Measurements from ENCODE around the gene RAB11FIP4. TPM values are rescaled to one million over a fixed set of nuclear protein-coding genes. Genes with fewer than 3 reads are reported as not detected.

RAB11FIP4 gene
- total and polyA plus RNA-seq, 12 donors = 0.48 to 3.8 (median 2.3) TPM

DNA sequence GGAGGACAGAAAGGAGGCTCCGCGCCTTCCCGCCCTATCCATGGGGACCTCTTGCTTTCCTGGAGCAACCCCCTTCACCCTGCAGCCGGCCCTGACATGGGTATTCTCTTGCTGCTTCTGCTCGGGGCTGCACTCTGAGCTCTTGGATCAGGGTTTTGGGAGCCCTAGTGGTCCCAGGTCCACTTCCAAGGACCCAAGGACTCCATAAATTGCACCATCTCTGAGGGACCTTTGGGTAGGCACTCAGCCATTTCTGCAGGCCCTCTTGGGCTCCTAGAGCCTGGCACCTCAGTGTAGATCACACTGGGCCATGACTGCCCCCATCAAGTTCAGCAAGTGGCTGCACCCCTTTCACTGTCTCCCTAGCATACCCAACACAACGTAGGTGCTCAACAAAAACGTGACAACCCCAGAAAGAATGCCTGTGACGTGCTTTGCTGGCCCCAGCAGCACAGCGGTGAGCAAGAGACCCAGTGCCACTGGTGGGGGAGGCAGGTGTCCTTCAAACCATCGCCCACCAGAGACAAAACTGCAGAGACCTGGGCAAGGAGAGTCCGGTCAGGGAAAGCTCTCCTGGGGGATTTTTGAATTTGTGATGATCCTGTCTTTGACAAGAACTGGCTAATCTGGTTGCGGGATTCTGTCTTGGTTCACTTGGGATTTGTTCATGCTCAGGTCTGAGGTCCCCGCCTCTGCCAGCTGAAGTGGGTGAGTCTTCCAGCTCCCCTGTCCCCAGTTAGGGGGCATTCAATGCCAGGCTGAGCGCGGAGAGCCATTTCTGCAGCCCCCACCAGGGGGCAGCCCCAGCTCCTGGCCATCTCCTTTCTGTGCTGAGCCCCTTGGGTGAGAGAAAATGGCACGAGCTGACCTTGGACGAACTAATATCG lies 2.5 kb upstream of the RAB11FIP4 start:
- Histone ChIP-seq H3K36me3 (replicated peaks in 1 of 2) (no peaks in the 10 kb centered on the region), H3K4me3 (no peak overlapping the region), H3K27ac (no peak overlapping the region), H3K27me3 (peaks cover 11% of the 10 kb centered on the region), H3K9me3 (replicated peaks in 1 of 3) (no peaks in the 10 kb centered on the region), H3K4me1 (replicated peaks in 1 of 2) (peaks cover 0 to 5% of the 10 kb centered on the region in 2 donors)
- intact Hi-C loops (cut with DNase I) = no loop called here
- TF ChIP-seq, protein P1, sequence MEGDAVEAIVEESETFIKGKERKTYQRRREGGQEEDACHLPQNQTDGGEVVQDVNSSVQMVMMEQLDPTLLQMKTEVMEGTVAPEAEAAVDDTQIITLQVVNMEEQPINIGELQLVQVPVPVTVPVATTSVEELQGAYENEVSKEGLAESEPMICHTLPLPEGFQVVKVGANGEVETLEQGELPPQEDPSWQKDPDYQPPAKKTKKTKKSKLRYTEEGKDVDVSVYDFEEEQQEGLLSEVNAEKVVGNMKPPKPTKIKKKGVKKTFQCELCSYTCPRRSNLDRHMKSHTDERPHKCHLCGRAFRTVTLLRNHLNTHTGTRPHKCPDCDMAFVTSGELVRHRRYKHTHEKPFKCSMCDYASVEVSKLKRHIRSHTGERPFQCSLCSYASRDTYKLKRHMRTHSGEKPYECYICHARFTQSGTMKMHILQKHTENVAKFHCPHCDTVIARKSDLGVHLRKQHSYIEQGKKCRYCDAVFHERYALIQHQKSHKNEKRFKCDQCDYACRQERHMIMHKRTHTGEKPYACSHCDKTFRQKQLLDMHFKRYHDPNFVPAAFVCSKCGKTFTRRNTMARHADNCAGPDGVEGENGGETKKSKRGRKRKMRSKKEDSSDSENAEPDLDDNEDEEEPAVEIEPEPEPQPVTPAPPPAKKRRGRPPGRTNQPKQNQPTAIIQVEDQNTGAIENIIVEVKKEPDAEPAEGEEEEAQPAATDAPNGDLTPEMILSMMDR (IDR thresholded peaks at IDR 0.05) = peak in 5 of 6 experiments; percentile 37 to 54 (median 50)
- no peak for TF ChIP-seq POLR2A (IDR thresholded peaks at IDR 0.05)
- DNase-seq = peak in 1 of 7 donors; percentile 52
- 51 to 77% (median 59%) methylated on average over 9 to 18 of the region's 18 CpGs for WGBS, 4 donors

DNA sequence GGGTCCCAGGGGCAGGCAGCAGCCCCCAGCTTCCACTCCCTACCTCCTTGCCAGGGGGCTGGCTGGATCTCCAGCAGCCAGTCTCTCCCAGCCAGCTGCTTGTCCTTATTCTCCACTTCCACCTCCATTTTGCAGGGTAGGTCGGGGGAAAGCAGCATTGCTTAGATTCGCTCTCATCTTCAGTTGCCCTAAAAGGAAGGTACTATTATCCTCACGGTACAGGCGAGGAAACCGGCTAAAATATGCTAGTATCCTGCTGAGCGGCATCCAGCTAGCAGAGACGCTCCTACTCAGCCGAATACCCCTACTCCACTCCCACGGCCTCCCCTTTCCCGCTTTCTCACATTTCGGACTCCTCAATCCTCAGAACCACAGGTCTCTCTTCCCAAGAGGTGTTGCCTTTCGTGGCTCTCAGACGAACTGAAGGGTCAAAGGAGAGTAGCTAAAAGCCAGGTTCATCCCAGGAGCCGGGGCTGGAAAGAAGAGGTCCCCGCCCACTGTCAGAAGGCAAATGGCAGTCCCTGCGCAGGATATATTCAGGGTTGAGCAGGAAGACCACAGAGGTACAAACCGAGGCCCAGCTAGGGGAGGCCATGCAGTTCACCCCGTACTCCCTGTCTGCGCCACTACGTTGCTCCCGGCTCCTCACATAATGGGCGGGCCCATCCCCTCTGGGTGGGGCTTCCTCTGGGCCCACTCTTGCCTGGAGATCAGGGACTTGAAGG lies 1.7 kb upstream of the RAB11FIP4 start:
- Histone ChIP-seq H3K36me3 (replicated peaks in 1 of 2) (no peaks in the 10 kb centered on the region), H3K27ac (no peak overlapping the region), H3K4me1 (replicated peaks in 1 of 2) (peaks cover 0 to 5% of the 10 kb centered on the region in 2 donors), H3K4me3 (no peak overlapping the region), H3K27me3 (peaks cover 11% of the 10 kb centered on the region), H3K9me3 (replicated peaks in 1 of 3) (no peaks in the 10 kb centered on the region)
- peak in 1 of 7 donors; percentile 36 for DNase-seq
- 68 to 76% (median 73%) methylated on average over 17 to 22 of the region's 22 CpGs for WGBS, 4 donors
- TF ChIP-seq, protein P1 (IDR thresholded peaks at IDR 0.05) = no peak
- TF ChIP-seq POLR2A (IDR thresholded peaks at IDR 0.05) = no peak
- intact Hi-C loops (cut with DNase I) = no loop called here

DNA sequence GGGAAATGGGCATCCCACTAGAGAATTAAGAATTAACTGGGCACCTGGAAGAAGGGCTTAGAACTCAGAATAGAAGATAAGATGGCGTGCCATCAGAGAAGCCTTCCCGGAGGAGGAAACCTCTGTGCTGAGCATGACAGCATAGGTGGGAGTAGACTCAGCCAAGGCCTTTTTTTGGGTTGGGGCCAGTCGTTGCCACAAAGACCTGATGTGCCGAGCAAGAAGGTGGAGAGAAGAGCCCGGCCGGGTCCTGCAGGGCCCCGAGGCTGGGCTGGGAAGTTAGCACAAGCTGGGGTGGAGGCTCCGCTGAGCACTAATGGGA lies 1.1 kb upstream of the RAB11FIP4 start:
- TF ChIP-seq, protein P1 (IDR thresholded peaks at IDR 0.05) = no peak
- no peak for TF ChIP-seq POLR2A (IDR thresholded peaks at IDR 0.05)
- H3K4me3 ChIP-seq = no peak overlapping the region
- peaks cover 0 to 5% of the 10 kb centered on the region in 2 donors for H3K4me1 ChIP-seq (replicated peaks in 1 of 2)
- peak in 1 of 7 donors; percentile 47 for DNase-seq
- no peak overlapping the region for H3K27ac ChIP-seq
- no peaks in the 10 kb centered on the region for H3K9me3 ChIP-seq (replicated peaks in 1 of 3)
- WGBS, 4 donors = 72 to 91% (median 83%) methylated on average over 5 to 8 of the region's 8 CpGs
- H3K27me3 ChIP-seq = peaks cover 11% of the 10 kb centered on the region
- H3K36me3 ChIP-seq (replicated peaks in 1 of 2) = no peaks in the 10 kb centered on the region
- intact Hi-C loops (cut with DNase I) = no loop called here

DNA sequence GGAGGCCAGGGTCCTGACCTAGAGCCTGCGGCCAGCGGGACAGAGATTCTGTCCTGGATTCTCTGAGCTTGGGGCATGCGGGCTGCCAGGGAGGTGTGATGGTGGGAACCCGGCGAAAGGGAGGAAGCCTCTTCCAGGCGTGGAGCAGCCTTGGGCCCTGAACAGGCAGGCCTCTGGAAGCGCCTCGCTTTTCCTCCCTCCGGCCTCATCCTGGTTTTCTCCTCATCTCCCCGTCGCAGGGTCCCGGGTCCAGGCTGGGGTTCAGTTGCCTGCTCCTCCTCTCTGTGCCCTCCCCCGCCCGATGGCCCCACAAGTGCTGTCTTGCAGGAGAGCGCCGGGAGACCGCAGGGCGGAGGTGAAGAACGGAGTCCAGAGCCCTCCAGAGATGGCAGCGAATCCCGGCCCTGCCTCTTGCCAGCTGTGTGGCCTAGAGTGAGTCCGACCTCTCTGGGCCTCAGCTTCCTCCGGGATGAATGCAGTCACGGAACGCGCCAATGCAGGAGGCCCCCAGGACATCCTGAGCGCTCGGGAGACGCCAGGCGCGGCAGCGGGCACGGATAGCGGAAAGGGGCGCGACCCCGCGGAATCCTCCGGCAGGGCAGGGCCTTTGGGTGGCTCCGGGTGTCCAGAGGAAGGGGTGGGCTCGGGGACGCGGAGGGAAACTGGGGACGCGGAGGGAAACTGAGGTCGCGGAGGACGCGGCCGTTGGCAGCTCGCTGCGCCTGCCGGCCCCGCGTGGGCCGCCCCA lies 553 bp upstream of the RAB11FIP4 start:
- peaks cover 0 to 4% of the 10 kb centered on the region in 2 donors for H3K4me1 ChIP-seq (replicated peaks in 1 of 2)
- DNase-seq = peak in 1 of 7 donors; percentile 49
- intact Hi-C loops (cut with DNase I) = no loop called here
- peaks cover 11% of the 10 kb centered on the region for H3K27me3 ChIP-seq
- H3K9me3 ChIP-seq (replicated peaks in 1 of 3) = no peaks in the 10 kb centered on the region
- H3K4me3 ChIP-seq = peak overlapping the region in 2 of 4 donors; percentile 2 to 53
- H3K36me3 ChIP-seq (replicated peaks in 1 of 2) = no peaks in the 10 kb centered on the region
- TF ChIP-seq POLR2A (IDR thresholded peaks at IDR 0.05) = no peak
- TF ChIP-seq, protein P1 (IDR thresholded peaks at IDR 0.05) = no peak
- WGBS, 4 donors = 18 to 33% (median 19%) methylated on average over 20 to 56 of the region's 56 CpGs
- no peak overlapping the region for H3K27ac ChIP-seq
